CD14-positive monocyte (primary cell): Measurements from ENCODE around the gene PPP2R2C. TPM values are rescaled to one million over a fixed set of nuclear protein-coding genes. Genes with fewer than 3 reads are reported as not detected.

Experiments used
- DNase-seq, 3 donors: peaks; one replicate each; pipeline ENCODE4 v3.0.0-alpha.2; 2011 to 2022
- H2AFZ ChIP-seq: 2 replicates; pipeline ENCODE4 v1.6.0; 2012; ENCODE audit warnings: mild to moderate bottlenecking, low read depth, low read length, inconsistent platforms; ENCODE audit not compliant: insufficient read depth, poor library complexity, severe bottlenecking
- H3K27ac ChIP-seq, 2 donors: 1 replicate in 1 of 2; 2 replicates in 1 of 2; pipeline ENCODE4 v1.5.1; 2012 to 2013; ENCODE audit warnings: low read length in 2 of 2, control low read depth in 1 of 2, inconsistent platforms in 1 of 2, low read depth in 1 of 2, mild to moderate bottlenecking in 1 of 2
- H3K27me3 ChIP-seq, 2 donors: one replicate each; pipeline versions ENCODE4 v1.6.0 to v1.6.1; 2011 to 2013; ENCODE audit warnings: low read length in 2 of 2; ENCODE audit not compliant: control insufficient read depth in 2 of 2, insufficient read depth in 2 of 2
- H3K36me3 ChIP-seq, 2 donors: replicated peaks in 1 of 2; 1 replicate in 1 of 2; 2 replicates in 1 of 2; pipeline versions ENCODE4 v1.5.1 to v1.6.1; 2012 to 2013; ENCODE audit warnings: low read length in 2 of 2, control low read depth in 1 of 2, inconsistent platforms in 1 of 2, mild to moderate bottlenecking in 1 of 2; ENCODE audit not compliant: insufficient read depth in 2 of 2, control insufficient read depth in 1 of 2
- H3K4me1 ChIP-seq, 2 donors: 1 replicate in 1 of 2; 2 replicates in 1 of 2; pipeline versions ENCODE4 v1.5.1 to v1.6.1; 2012 to 2013; ENCODE audit warnings: low read length in 2 of 2, control low read depth in 1 of 2, inconsistent platforms in 1 of 2, mild to moderate bottlenecking in 1 of 2, moderate library complexity in 1 of 2; ENCODE audit not compliant: insufficient read depth in 2 of 2, control insufficient read depth in 1 of 2
- H3K4me2 ChIP-seq: replicated peaks from 2 replicates; pipeline ENCODE3; 2012; ENCODE audit warnings: low read length, moderate library complexity, mild to moderate bottlenecking; ENCODE audit not compliant: poor library complexity, severe bottlenecking; ENCODE audit errors: extremely low read depth
- H3K4me3 ChIP-seq, 3 experiments: fragments of 200-600 bp in 1 of 3; sonication (generic) in 1 of 3; replicated peaks in 1 of 3; 1 replicate in 2 of 3; 2 replicates in 1 of 3; pipeline ENCODE4 v1.5.1; 2011 to 2013; ENCODE audit warnings: low read length in 3 of 3, mild to moderate bottlenecking in 3 of 3, control low read depth in 2 of 3, low read depth in 2 of 3, inconsistent platforms in 1 of 3, moderate library complexity in 1 of 3
- H3K79me2 ChIP-seq: 2 replicates; pipeline ENCODE4 v1.6.0; 2012; ENCODE audit warnings: mild to moderate bottlenecking, control low read depth, inconsistent platforms, low read length, moderate library complexity; ENCODE audit not compliant: insufficient read depth
- H3K9ac ChIP-seq: 2 replicates; pipeline ENCODE4 v1.6.0; 2017; ENCODE audit warnings: low read length, mild to moderate bottlenecking; ENCODE audit not compliant: insufficient read depth, poor library complexity, severe bottlenecking
- H3K9me3 ChIP-seq, 2 donors: replicated peaks in 1 of 2; 1 replicate in 1 of 2; 2 replicates in 1 of 2; pipeline versions ENCODE4 v1.5.1 to v1.6.1; 2012 to 2013; ENCODE audit warnings: low read length in 2 of 2, control low read depth in 1 of 2; ENCODE audit not compliant: control insufficient read depth in 1 of 2, insufficient read depth in 1 of 2
- H4K20me1 ChIP-seq: 2 replicates; pipeline ENCODE4 v1.6.0; 2012; ENCODE audit warnings: mild to moderate bottlenecking, low read length, control low read depth, moderate library complexity; ENCODE audit not compliant: insufficient read depth
- H3K27ac Mint-ChIP-seq, 7 donors: one replicate each; pipeline ENCODE4 v1.8.0; 2020; ENCODE audit warnings: mild to moderate bottlenecking in 7 of 7, mixed read lengths in 7 of 7, moderate library complexity in 6 of 7, inconsistent platforms in 2 of 7
- H3K27me3 Mint-ChIP-seq, 3 donors: one replicate each; pipeline ENCODE4 v1.8.0; 2021 to 2022; ENCODE audit warnings: low read depth in 3 of 3, mild to moderate bottlenecking in 3 of 3, mixed read lengths in 3 of 3, moderate library complexity in 3 of 3, inconsistent platforms in 1 of 3
- H3K36me3 Mint-ChIP-seq, 2 donors: one replicate each; pipeline ENCODE4 v1.8.0; 2020; ENCODE audit warnings: mixed read lengths in 2 of 2, inconsistent platforms in 1 of 2, mild to moderate bottlenecking in 1 of 2
- H3K4me1 Mint-ChIP-seq: one replicate; pipeline ENCODE4 v1.8.0; 2020; ENCODE audit warnings: mild to moderate bottlenecking, mixed read lengths
- H3K4me3 Mint-ChIP-seq, 2 donors: one replicate each; pipeline ENCODE4 v1.8.0; 2020; ENCODE audit warnings: mild to moderate bottlenecking in 2 of 2, mixed read lengths in 2 of 2, moderate library complexity in 1 of 2
- H3K9me3 Mint-ChIP-seq, 7 donors: one replicate each; pipeline ENCODE4 v1.8.0; 2020 to 2022; ENCODE audit warnings: mixed read lengths in 7 of 7, mild to moderate bottlenecking in 6 of 7, moderate library complexity in 6 of 7, inconsistent platforms in 2 of 7
- WGBS: methylation state at CpG from one replicate; pipeline ENCODE4 v1.1.5; 2013; ENCODE audit warnings: missing lambda C conversion rate; ENCODE audit not compliant: insufficient coverage; 5-methylcytosine and 5-hydroxymethylcytosine counted together
- intact Hi-C, 2 donors: fragments of 100-400 bp; cut with micrococcal nuclease; formaldehyde crosslinking; loops; one replicate each; pipeline versions ENCODE4 v1.15.0 to v1.15.1; 2023
- polyA plus RNA-seq, 3 donors: library from polyadenylated mRNA; depleted of rRNA in 1 of 3; unstranded in 2 of 3; stranded (reverse) in 1 of 3; fragments of 300-500 nt in 2 of 3; fragments of >200 nt in 1 of 3; fragmentation: Illumina TruSeq in 2 of 3; gene quantifications; 1 replicate in 2 of 3; 2 replicates in 1 of 3; pipeline ENCODE4 v1.2.3, GENCODE V29; 2012 to 2021
- TF ChIP-seq, protein P1 (sequence below): fragments of 200-600 bp; IDR thresholded peaks from one replicate; pipeline ENCODE4 v1.8.0; 2022; ENCODE audit warnings: antibody characterized with exemption, mild to moderate bottlenecking

Gene PPP2R2C
- polyA plus RNA-seq, 3 donors: not detected

DNA sequence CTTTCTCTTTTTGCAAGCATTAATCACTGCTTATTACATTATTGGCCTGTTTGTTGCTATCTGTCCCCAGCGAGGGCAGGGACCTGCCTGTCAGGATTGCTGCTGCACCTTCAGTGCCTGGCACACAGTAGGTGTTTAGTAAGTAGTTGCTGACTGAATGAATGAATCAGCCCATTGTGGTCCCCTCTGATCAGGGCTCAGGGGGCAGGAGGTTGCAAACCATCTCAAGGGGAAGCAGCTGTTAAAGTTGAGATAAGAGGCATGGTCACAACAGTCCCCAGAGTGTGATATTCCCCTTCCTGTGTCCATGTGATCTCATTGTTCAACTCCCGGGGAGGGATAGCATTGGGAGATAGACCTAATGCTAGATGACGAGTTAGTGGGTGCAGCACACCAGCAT lies 117.4 kb downstream of the PPP2R2C start:
- Histone ChIP-seq H2AFZ (no peak overlapping the region), H3K9me3 (no peaks in the 10 kb centered on the region), H4K20me1 (no peaks in the 10 kb centered on the region), H3K27ac (no peak overlapping the region), H3K4me3 (no peak overlapping the region), H3K27me3 (no peaks in the 10 kb centered on the region), H3K79me2 (no peaks in the 10 kb centered on the region), H3K36me3 (no peaks in the 10 kb centered on the region), H3K4me2 (no peak overlapping the region), H3K9ac (no peak overlapping the region), H3K4me1 (no peaks in the 10 kb centered on the region)
- Mint-ChIP-seq H3K27ac (peak overlapping the region in 1 of 7 donors; percentile 66), H3K27me3 (peaks cover 4 to 9% (median 7%) of the 10 kb centered on the region in 3 donors), H3K4me3 (no peak overlapping the region), H3K36me3 (no peaks in the 10 kb centered on the region), H3K9me3 (peaks cover 0 to 2% (median 1%) of the 10 kb centered on the region in 7 donors), H3K4me1 (no peaks in the 10 kb centered on the region)
- no peak for DNase-seq
- 100% methylated on average over 1 of the region's 3 CpGs for WGBS
- TF ChIP-seq, protein P1, sequence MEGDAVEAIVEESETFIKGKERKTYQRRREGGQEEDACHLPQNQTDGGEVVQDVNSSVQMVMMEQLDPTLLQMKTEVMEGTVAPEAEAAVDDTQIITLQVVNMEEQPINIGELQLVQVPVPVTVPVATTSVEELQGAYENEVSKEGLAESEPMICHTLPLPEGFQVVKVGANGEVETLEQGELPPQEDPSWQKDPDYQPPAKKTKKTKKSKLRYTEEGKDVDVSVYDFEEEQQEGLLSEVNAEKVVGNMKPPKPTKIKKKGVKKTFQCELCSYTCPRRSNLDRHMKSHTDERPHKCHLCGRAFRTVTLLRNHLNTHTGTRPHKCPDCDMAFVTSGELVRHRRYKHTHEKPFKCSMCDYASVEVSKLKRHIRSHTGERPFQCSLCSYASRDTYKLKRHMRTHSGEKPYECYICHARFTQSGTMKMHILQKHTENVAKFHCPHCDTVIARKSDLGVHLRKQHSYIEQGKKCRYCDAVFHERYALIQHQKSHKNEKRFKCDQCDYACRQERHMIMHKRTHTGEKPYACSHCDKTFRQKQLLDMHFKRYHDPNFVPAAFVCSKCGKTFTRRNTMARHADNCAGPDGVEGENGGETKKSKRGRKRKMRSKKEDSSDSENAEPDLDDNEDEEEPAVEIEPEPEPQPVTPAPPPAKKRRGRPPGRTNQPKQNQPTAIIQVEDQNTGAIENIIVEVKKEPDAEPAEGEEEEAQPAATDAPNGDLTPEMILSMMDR: no peak
- intact Hi-C loops: no loop called here

DNA sequence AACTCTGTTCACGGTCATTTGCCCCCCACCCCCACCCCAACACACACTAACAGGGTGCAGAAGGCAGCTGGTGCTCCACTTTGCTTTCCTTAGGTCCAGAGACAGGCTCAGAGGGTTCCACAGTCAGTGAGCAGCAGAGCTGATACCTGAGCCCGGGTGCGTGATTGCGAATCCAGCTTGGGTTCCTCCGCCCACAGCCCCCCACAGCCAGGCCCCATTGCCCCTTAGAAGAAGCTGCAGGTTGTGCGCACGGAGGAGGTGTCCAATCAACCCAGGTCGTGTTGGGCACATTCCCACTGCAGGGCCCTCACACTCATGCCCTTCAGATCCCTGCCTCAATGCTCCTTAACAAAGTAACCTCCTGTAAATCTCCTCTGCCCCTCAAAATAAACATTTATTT lies 117.8 kb downstream of the PPP2R2C start:
- no peak overlapping the region for H3K4me3 ChIP-seq
- no peaks in the 10 kb centered on the region for H3K9me3 ChIP-seq
- no peaks in the 10 kb centered on the region for H3K79me2 ChIP-seq
- H4K20me1 ChIP-seq: no peaks in the 10 kb centered on the region
- no peak overlapping the region for H3K9ac ChIP-seq
- 73% methylated on average over 8 of the region's 8 CpGs for WGBS
- no peak overlapping the region for H3K27ac ChIP-seq
- DNase-seq: no peak
- TF ChIP-seq, protein P1: no peak
- H3K9me3 Mint-ChIP-seq: peaks cover 0 to 2% (median 1%) of the 10 kb centered on the region in 7 donors
- no peaks in the 10 kb centered on the region for H3K27me3 ChIP-seq
- no peaks in the 10 kb centered on the region for H3K4me1 Mint-ChIP-seq
- peaks cover 4 to 9% (median 7%) of the 10 kb centered on the region in 3 donors for H3K27me3 Mint-ChIP-seq
- no peak overlapping the region for H3K4me3 Mint-ChIP-seq
- intact Hi-C loops: no loop called here
- no peaks in the 10 kb centered on the region for H3K4me1 ChIP-seq
- no peak overlapping the region for H2AFZ ChIP-seq
- H3K36me3 ChIP-seq: no peaks in the 10 kb centered on the region
- no peak overlapping the region for H3K4me2 ChIP-seq
- H3K27ac Mint-ChIP-seq: peak overlapping the region in 1 of 7 donors; percentile 66
- H3K36me3 Mint-ChIP-seq: no peaks in the 10 kb centered on the region
